OCI-M2 (cell line): ENCODE results near the gene MAGED4B.
"Not testable (repeated sequence)": the region's sequence is repeated elsewhere in the genome, so short reads cannot be mapped to it uniquely, and the experiment has no call there.

Experiments
- DNase-seq: peaks from one replicate; lab custom pipeline; 2025; ENCODE audit not compliant: unreplicated experiment; lab: John Stamatoyannopoulos, UW

MAGED4B gene, protein sequence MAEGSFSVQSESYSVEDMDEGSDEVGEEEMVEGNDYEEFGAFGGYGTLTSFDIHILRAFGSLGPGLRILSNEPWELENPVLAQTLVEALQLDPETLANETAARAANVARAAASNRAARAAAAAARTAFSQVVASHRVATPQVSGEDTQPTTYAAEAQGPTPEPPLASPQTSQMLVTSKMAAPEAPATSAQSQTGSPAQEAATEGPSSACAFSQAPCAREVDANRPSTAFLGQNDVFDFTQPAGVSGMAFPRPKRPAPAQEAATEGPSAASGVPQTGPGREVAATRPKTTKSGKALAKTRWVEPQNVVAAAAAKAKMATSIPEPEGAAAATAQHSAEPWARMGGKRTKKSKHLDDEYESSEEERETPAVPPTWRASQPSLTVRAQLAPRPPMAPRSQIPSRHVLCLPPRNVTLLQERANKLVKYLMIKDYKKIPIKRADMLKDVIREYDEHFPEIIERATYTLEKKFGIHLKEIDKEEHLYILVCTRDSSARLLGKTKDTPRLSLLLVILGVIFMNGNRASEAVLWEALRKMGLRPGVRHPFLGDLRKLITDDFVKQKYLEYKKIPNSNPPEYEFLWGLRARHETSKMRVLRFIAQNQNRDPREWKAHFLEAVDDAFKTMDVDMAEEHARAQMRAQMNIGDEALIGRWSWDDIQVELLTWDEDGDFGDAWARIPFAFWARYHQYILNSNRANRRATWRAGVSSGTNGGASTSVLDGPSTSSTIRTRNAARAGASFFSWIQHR

DNA sequence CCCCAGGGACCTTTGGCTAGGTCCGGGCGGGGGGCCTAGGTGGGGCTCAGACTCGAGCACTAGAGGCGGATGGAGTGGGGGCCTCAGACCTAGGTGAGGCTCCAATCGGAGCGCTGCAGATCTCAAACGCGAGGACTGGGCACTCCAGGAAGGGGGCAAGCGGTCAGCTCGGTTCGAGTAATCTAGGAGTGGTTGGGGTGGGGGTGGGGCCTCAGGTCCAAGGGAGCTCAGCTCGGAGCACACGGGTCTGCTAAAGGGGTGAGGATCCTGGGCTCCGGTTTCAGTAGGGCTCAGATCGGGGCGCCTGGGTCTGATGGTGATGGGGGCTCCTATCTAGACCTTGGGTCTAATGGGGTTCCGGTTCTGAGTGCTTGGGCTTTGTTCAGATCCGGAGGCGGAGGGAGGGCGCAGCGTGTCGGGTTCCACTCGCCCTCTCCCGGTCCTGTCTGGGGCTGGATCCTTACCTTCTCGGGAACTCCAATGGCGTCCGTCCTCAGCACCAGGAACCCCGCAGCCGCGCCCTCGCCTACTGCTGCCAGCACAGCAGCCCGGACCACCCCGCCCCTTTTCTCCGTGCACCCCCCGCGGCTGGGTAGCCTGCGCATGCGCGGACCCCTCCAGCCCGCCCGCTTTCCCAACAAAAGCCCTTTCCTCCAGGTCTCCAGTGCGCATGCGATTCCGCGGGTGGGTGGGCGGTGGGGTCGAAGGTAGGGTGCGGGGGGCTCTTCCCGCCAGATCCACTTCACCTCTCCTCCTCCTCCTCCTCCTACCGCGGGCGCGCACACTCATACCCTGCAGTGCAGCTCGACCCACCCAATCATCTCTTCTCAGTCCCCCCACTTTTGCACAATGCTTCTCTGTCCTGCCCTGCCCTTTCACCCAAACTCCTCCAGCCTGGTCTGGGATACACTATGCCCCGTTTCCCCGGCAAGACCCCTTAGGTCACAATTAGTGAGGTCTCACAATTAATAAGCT lies at the start of gene MAGED4B:
Gene MAGED4B (minus strand): TSS at position 518 of the 975 bp plus-strand sequence. CDS start 1,011 bp downstream, outside the sequence.
- not testable (repeated sequence) for DNase-seq

GRCh38 chrX:52118262-52118661 lies 49.3 kb upstream of the MAGED4B start:
- DNase-seq, result no peak

GRCh38 chrX:52082578-52082977 lies 13.6 kb upstream of the MAGED4B start:
- no peak for DNase-seq

DNA sequence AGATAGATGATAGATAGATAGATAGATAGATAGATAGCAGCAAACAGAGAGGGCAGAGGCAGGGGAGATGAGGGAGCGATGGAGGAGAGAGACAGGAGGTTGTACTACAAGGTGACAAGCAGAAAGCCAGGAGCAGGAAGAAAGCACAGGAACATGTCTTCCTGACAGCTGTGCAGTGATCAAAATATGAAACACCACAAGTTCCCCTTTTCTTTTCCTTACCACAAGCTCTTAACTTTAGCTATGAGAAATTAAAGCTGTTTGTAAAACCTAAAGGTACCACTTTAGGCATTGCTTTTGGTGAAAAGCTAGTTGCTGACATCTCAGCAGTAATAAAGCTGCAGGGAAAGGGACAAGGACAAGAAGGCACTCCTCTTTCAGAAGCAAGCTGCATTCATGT lies 9.1 kb upstream of the MAGED4B start:
- DNase-seq, result no peak

- not testable (repeated sequence) for DNase-seq
Measured at GRCh38 chrX:52042288-52042687, 26.7 kb downstream of the MAGED4B start.

DNA sequence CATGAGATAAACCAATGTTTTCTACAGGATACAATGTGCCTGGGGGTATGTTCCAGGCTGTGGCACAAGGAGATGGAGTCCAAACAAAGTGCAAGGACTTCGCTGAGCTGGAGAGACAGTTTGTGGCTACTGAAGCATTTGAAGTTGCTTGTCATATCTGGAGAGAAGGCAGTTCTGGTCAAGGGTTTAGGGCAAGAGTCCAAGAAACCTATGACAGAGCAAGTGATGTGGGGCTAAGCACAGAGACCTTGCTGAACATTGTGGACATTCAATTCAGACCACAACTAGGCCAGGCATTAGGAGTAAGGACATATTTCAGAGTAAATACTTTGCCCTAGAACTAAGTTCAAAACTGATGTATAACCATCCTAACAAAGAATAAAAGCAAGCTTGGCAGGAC lies 34.8 kb downstream of the MAGED4B start:
- DNase-seq, result no peak

GRCh38 chrX:52031371-52031770 lies 37.6 kb downstream of the MAGED4B start:
- no peak for DNase-seq

DNA sequence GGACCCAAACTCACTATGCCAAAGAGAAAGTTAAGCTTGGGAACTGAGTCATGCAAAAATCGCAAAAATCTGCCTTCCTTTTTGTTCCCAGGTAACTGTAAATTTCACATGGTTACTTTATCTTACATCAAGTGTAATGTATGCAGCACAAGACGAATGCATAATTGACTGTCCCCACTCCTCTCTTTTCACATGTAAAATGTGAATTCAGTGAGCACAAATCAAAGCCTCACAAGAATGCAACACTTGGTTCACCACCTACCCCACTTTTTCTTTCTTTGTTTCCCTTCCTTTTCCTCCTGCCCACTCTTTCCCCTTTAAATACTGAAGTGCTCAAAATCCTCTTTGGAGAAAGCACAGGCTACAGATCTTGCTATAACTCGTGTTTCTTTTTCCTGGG lies 53.2 kb downstream of the MAGED4B start:
- DNase-seq, result no peak
